ENCODE data around the gene YIPF2.
"Not testable (repeated sequence)": the region's sequence is repeated elsewhere in the genome, so short reads cannot be mapped to it uniquely, and the experiment has no call there.

Gene YIPF2

GRCh38 chr19:10945264-10945663, 16.8 kb upstream of the YIPF2 start:
- no peak for DNase-seq (ENCODE audit: low read depth)

DNA sequence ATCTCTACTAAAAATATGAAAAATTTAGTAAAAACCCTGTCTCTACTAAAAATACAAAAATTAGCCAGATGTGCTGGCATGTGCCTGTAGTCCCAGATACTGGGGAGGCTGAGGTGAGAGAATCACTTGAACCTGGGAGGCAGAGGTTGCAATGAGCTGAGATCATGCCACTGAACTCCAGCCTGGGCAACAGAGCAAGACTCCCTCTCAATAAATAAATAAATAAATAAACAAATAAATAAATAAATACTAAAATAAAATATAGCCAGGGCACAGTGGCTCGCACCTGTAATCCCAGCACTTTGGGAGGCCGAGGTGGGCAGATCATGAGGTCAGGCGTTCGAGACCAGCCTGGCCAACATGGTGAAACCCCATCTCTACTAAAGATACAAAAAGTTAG, 15.0 kb upstream of the YIPF2 start:
- H3K4me3 ChIP-seq (ENCODE audit: low read depth, low read length); DNase-seq (ENCODE audit: low read depth): not testable (repeated sequence)

More at GRCh38 chr19:10945264-10945663, 16.8 kb upstream of the YIPF2 start:
- no peak overlapping the region for H3K4me3 ChIP-seq (ENCODE audit: low read depth, low read length)

DNA sequence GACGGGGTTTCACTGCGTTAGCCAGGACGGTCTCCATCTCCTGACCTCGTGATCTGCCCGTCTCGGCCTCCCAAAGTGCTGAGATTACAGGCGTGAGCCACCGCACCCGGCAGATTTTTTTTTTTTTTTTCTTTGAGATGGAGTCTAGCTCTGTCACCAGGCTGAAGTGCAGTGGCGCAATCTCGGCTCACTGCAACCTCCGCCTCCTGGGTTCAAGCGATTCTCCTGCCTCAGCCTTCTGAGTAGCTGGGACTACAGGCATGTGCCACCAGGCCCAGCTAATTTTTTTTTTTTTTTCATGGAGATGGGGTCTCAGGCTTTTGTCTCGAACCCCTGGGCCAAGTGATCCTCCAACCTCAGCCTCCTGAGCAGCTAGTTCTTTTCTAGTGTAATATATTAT, 13.2 kb upstream of the YIPF2 start:
- H3K4me3 ChIP-seq (ENCODE audit: low read depth, low read length) = not testable (repeated sequence)

DNA sequence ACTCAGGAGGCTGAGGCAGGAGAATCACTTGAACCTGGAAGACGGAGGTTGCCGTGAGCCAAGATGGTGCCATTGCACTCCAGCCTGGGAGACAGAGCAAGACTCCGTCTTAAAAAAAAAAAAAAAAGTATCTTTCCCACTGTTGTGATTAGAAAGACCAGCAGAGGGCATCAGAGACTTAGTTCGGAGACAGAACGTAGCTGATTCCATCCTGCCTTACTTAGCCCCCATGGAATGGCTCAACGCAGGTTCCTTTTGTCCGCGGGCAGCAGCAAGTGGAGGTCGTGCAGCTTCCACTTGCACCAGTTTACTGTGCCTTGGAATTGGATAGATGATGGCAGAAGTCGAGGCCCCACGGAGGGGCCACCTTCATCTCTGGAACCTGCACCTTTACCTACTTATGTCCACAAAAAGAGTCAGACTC, 8.2 kb upstream of the YIPF2 start:
- peak; percentile 39 for DNase-seq (ENCODE audit: low read depth)
- peak overlapping the region; percentile 11 for H3K4me3 ChIP-seq (ENCODE audit: low read depth, low read length)

More for the DNA sequence above, 13.2 kb upstream of the YIPF2 start:
- DNase-seq (ENCODE audit: low read depth) = not testable (repeated sequence)

GRCh38 chr19:10935371-10936059, 7.1 kb upstream of the YIPF2 start:
- no peak overlapping the region for H3K4me3 ChIP-seq (ENCODE audit: low read depth, low read length)
- DNase-seq (ENCODE audit: low read depth) = no peak

DNA sequence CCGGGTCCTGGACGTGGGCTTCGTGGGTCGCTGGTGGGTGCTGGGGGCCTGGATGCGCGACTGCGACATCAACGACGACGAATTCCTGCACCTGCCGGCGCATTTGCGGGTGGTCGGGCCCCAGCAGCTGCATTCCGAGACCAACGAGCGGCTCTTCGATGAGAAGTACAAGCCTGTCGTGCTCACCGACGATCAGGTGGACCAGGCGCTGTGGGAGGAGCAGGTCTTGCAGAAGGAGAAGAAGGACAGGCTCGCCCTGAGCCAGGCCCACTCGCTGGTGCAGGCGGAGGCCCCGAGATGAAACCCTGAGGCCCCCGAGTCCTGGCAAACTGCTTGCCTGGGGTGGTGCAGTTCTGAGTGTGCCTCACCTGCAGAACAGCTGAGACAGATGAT, 959 bp upstream of the YIPF2 start:
- no peak for DNase-seq (ENCODE audit: low read depth)
- H3K4me3 ChIP-seq (ENCODE audit: low read depth, low read length) = peak overlapping the region; percentile 89

- DNase-seq (ENCODE audit: low read depth) = no peak
- peak overlapping the region; percentile 89 for H3K4me3 ChIP-seq (ENCODE audit: low read depth, low read length)
Observed at GRCh38 chr19:10927730-10928562, 493 bp downstream of the YIPF2 start.

GRCh38 chr19:10924597-10924996, 3.8 kb downstream of the YIPF2 start:
- DNase-seq (ENCODE audit: low read depth) = no peak
- H3K4me3 ChIP-seq (ENCODE audit: low read depth, low read length) = no peak overlapping the region

DNA sequence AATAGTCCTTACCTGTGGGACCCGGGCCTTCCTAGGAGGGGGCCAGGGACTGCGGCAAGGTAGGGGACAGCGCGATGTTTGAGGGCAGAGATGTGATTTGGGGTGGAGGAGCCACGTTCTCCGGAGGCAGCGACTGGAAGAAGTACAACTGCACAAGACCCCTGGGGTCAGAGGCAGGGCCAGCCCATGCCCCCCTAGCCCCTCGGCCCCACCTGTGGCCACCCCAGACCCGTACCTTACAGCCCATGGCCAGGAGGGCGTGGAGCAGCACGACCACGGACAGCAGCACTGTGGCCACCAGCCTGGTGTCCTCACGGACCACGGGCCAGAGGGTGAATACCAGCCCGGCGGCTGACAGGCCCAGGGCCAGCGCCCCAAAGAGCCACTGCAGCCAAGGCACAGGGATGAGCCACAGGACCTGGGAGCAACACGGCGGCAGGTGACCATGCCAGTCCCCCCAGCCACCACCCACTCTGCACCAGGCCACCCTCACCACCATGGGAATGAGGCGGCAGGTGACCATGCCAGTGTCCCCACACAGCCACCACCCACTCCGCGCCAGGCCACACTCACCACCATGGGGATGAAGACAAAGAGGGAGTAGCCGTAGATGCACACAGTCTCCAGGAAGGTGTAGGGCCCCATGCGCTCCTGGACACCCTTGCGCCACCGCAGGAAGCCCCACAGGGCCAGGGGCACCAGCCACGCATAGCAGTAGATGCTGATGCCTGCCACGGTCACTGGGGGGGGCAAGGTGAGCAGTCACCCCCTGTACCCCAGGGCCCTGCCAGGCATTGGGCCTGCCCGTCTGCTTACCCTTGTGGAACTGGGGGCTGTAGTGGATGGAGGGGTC, 5.0 kb downstream of the YIPF2 start:
- DNase-seq (ENCODE audit: low read depth) = no peak
- H3K4me3 ChIP-seq (ENCODE audit: low read depth, low read length) = no peak overlapping the region

GRCh38 chr19:10922638-10923014, 5.8 kb downstream of the YIPF2 start:
- DNase-seq (ENCODE audit: low read depth) = no peak
- no peak overlapping the region for H3K4me3 ChIP-seq (ENCODE audit: low read depth, low read length)

- no peak overlapping the region for H3K4me3 ChIP-seq (ENCODE audit: low read depth, low read length)
- no peak for DNase-seq (ENCODE audit: low read depth)
Observed at GRCh38 chr19:10921910-10922637, 6.4 kb downstream of the YIPF2 start.

DNA sequence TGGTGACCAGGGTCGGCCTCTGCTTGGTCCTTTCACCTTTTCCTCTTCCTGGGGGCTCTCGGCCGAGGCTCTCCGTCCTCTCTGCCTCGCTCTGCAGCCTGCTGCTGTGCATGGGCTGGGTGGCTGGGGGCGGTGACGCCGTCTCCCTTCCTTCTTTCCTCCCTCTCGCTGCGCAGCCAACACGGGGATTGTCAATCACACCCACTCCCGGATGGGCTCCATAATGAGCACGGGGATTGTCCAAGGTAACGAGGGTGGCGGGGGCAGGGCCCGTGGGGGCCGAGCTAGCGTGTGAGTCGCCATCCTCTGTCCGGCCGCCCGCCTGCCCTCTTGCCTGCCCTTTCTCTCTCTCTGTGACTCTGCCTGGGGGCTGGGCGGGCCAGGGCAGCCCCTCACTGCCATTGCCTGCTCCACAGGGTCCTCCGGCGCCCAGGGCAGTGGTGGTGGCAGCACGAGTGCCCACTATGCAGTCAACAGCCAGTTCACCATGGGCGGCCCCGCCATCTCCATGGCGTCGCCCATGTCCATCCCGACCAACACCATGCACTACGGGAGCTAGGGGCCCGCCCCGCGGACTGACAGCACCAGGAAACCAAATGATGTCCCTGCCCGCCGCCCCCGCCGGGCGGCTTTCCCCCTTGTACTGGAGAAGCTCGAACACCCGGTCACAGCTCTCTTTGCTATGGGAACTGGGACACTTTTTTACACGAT, 7.1 kb downstream of the YIPF2 start:
- DNase-seq (ENCODE audit: low read depth) = no peak
- H3K4me3 ChIP-seq (ENCODE audit: low read depth, low read length) = no peak overlapping the region

DNA sequence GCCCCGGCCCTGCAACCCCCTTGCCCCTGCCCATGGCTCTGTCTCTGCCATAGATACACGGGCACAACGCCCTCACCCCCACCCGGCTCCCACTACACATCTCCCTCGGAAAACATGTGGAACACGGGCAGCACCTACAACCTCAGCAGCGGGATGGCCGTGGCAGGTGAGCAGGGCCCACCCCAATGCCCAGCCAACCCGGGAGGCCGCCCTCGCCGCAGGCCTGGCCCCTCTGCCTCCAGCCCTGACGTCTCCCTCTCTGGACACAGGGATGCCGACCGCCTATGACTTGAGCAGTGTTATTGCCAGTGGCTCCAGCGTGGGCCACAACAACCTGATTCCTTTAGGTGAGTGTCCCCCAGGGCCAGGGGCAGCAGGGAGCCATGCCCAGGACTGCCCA, 7.7 kb downstream of the YIPF2 start:
- H3K4me3 ChIP-seq (ENCODE audit: low read depth, low read length) = no peak overlapping the region
- DNase-seq (ENCODE audit: low read depth) = no peak

GRCh38 chr19:10920288-10920655, 8.2 kb downstream of the YIPF2 start:
- H3K4me3 ChIP-seq (ENCODE audit: low read depth, low read length) = no peak overlapping the region
- no peak for DNase-seq (ENCODE audit: low read depth)

- no peak for DNase-seq (ENCODE audit: low read depth)
Observed at GRCh38 chr19:10919352-10920287, 8.8 kb downstream of the YIPF2 start.

DNA sequence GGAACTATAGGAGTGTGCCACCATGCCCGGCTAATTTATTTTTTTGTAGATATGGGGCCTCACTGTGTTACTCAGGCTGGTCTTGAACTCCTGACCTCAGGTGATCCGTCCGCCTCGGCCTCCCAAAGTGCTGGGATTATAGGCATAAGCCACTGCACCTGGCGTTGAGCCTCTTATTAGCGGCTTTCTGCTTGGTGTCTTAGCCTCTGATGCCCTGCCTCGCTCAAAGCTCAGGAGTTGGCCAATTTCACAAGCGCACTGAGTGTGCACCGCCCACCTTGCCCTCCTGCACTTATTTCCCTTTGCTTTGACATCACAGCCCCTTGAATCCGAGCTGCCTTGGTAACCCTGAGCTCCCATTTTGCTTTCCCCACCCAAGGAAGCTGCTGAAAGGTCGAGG, 10.1 kb downstream of the YIPF2 start:
- DNase-seq (ENCODE audit: low read depth) = no peak
- no peak overlapping the region for H3K4me3 ChIP-seq (ENCODE audit: low read depth, low read length)

More at GRCh38 chr19:10919352-10920287, 8.8 kb downstream of the YIPF2 start:
- H3K4me3 ChIP-seq (ENCODE audit: low read depth, low read length) = no peak overlapping the region

DNA sequence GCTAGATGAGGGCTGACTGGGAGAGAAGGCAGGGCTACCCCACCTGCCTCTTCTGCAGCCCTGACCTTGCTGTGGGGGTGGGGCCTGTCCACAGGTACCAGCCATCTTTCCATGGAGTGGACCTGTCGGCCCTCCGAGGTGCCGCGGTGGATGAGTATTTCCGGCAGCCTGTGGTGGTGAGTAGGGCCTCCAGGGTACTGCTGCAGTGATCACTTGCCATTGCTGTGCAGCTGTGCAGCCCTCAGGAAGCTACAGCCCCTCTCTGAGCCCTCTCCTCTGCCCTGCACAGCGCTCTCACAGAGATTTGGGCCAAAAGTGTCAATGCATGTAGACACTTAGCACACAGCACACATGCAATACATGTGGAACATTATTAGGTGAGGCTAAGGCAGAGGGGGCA, 11.8 kb downstream of the YIPF2 start:
- DNase-seq (ENCODE audit: low read depth) = no peak
- no peak overlapping the region for H3K4me3 ChIP-seq (ENCODE audit: low read depth, low read length)

Measured in skeletal muscle cell (primary cell).